ENCODE results near the gene MST1.

The MST1 gene

GRCh38 chr3:49654955-49655556, 34.2 kb downstream of the MST1 start:
- no peak for DNase-seq

- no peak for DNase-seq
Measured at GRCh38 chr3:49654176-49654825, 35.0 kb downstream of the MST1 start.

GRCh38 chr3:49653621-49654020, 35.7 kb downstream of the MST1 start:
- DNase-seq: no peak

GRCh38 chr3:49652903-49653415, 36.3 kb downstream of the MST1 start:
- DNase-seq: no peak

GRCh38 chr3:49652218-49652902, 36.9 kb downstream of the MST1 start:
- no peak for DNase-seq

- DNase-seq: no peak
Measured at GRCh38 chr3:49650637-49651036, 38.6 kb downstream of the MST1 start.

GRCh38 chr3:49650177-49650576, 39.1 kb downstream of the MST1 start:
- no peak for DNase-seq

GRCh38 chr3:49649576-49649975, 39.7 kb downstream of the MST1 start:
- no peak for DNase-seq

- no peak for DNase-seq
Measured at GRCh38 chr3:49648354-49649019, 40.8 kb downstream of the MST1 start.

- no peak for DNase-seq
Measured at GRCh38 chr3:49647741-49648140, 41.5 kb downstream of the MST1 start.

GRCh38 chr3:49646236-49646635, 43.0 kb downstream of the MST1 start:
- DNase-seq: no peak

- no peak for DNase-seq
Measured at GRCh38 chr3:49644684-49645083, 44.6 kb downstream of the MST1 start.

- no peak for DNase-seq
Measured at GRCh38 chr3:49642708-49643145, 46.5 kb downstream of the MST1 start.

- DNase-seq: no peak
Measured at GRCh38 chr3:49641921-49642707, 47.2 kb downstream of the MST1 start.

- no peak for DNase-seq
Measured at GRCh38 chr3:49641292-49641691, 48.0 kb downstream of the MST1 start.

- no peak for DNase-seq
Measured at GRCh38 chr3:49639551-49639950, 49.7 kb downstream of the MST1 start.

- peak; percentile 65 for DNase-seq
Measured at GRCh38 chr3:49638445-49638844, 50.8 kb downstream of the MST1 start.

- no peak for DNase-seq
Measured at GRCh38 chr3:49636883-49637609, 52.2 kb downstream of the MST1 start.

- DNase-seq: no peak
Measured at GRCh38 chr3:49634736-49635135, 54.5 kb downstream of the MST1 start.
